GM18507 (cell line): Measurements from ENCODE around the gene UBE2B.

Experiments
- DNase-seq: peaks from one replicate; pipeline ENCODE4 v3.0.0; 2011; ENCODE audit warnings: low read depth; ENCODE audit not compliant: insufficient read length; ENCODE audit errors: extremely low spot score
- FAIRE-seq: peaks from 2 replicates; lab custom pipeline; 2011; peaks lifted over from hg19 to GRCh38; lab: Jason Lieb, UNC

Gene UBE2B

GRCh38 chr5:134432677-134433359 lies 61.4 kb downstream of the UBE2B start:
- DNase-seq = no peak

GRCh38 chr5:134435560-134435959 lies 64.2 kb downstream of the UBE2B start:
- no peak for DNase-seq
- no peak for FAIRE-seq

More at GRCh38 chr5:134432677-134433359, 61.4 kb downstream of the UBE2B start:
- no peak for FAIRE-seq

- DNase-seq = peak; percentile 51
- peak; percentile 78 for FAIRE-seq
Measured at GRCh38 chr5:134436523-134437339, 65.4 kb downstream of the UBE2B start.

GRCh38 chr5:134437340-134437846 lies 66.0 kb downstream of the UBE2B start:
- DNase-seq (no peak), FAIRE-seq (no peak)

GRCh38 chr5:134437847-134438581 lies 66.6 kb downstream of the UBE2B start:
- DNase-seq (no peak), FAIRE-seq (no peak)

- DNase-seq = no peak
- no peak for FAIRE-seq
Measured at GRCh38 chr5:134438721-134439123, 67.4 kb downstream of the UBE2B start.

- no peak for FAIRE-seq
- no peak for DNase-seq
Measured at GRCh38 chr5:134439210-134439654, 67.9 kb downstream of the UBE2B start.

- FAIRE-seq (no peak), DNase-seq (no peak)
Measured at GRCh38 chr5:134440201-134440755, 68.9 kb downstream of the UBE2B start.
